Activated naive CD4-positive, alpha-beta T cell treated with anti-CD3 and anti-CD28 coated beads, Interleukin-2, amount 50 U/mL, for 24 hours (primary cell): ENCODE measurements around the gene KIAA2012.
A peak's percentile ranks its signal among the peaks of the same experiment; 100 is the strongest.

Source experiments
- H3K27ac Mint-ChIP-seq: one replicate; pipeline ENCODE4 v1.8.0; 2021; ENCODE audit warnings: mild to moderate bottlenecking, mixed read lengths
- H3K27me3 Mint-ChIP-seq: one replicate; pipeline ENCODE4 v1.8.0; 2021; ENCODE audit warnings: mixed read lengths
- H3K36me3 Mint-ChIP-seq: one replicate; pipeline ENCODE4 v1.8.0; 2021; ENCODE audit warnings: mixed read lengths
- H3K4me1 Mint-ChIP-seq: one replicate; pipeline ENCODE4 v1.8.0; 2021; ENCODE audit warnings: mixed read lengths
- H3K4me3 Mint-ChIP-seq: one replicate; pipeline ENCODE4 v1.8.0; 2021; ENCODE audit warnings: mild to moderate bottlenecking, mixed read lengths
- H3K9me3 Mint-ChIP-seq: one replicate; pipeline ENCODE4 v1.8.0; 2021; ENCODE audit warnings: mixed read lengths

KIAA2012 gene

GRCh38 chr2:202061695-202062094 lies 11.4 kb upstream of the KIAA2012 start:
- no peak overlapping the region for H3K4me3 Mint-ChIP-seq
- no peak overlapping the region for H3K27ac Mint-ChIP-seq
- no peaks in the 10 kb centered on the region for H3K9me3 Mint-ChIP-seq

GRCh38 chr2:202064171-202064880 lies 8.7 kb upstream of the KIAA2012 start:
- Mint-ChIP-seq H3K9me3 (no peaks in the 10 kb centered on the region), H3K27ac (no peak overlapping the region), H3K27me3 (peaks cover 4% of the 10 kb centered on the region), H3K36me3 (no peaks in the 10 kb centered on the region), H3K4me1 (no peaks in the 10 kb centered on the region), H3K4me3 (no peak overlapping the region)

More at GRCh38 chr2:202061695-202062094, 11.4 kb upstream of the KIAA2012 start:
- no peaks in the 10 kb centered on the region for H3K36me3 Mint-ChIP-seq
- no peaks in the 10 kb centered on the region for H3K4me1 Mint-ChIP-seq
- H3K27me3 Mint-ChIP-seq, result peaks cover 10% of the 10 kb centered on the region

DNA sequence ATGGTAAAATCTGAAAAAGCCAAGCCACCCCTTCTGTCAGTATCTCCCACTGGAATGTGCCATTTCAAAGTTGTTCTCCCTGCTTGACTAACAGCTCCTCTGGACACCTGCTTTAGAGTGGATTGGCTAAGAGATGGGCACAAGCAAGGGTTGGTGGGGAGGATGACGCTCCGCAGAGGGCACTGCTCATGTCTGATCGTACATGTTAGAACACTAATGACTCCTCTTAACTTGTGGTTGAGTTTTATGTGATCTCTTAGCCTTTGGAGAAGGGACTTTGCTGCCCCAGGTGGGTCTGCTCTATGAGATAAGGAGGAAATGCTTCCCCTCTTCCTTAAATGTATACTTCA lies 8.2 kb upstream of the KIAA2012 start:
- Mint-ChIP-seq H3K4me3 (no peak overlapping the region), H3K27me3 (peaks cover 2% of the 10 kb centered on the region), H3K27ac (no peak overlapping the region), H3K36me3 (no peaks in the 10 kb centered on the region), H3K9me3 (no peaks in the 10 kb centered on the region), H3K4me1 (no peaks in the 10 kb centered on the region)

GRCh38 chr2:202065876-202066275 lies 7.2 kb upstream of the KIAA2012 start:
- H3K4me3 Mint-ChIP-seq, result no peak overlapping the region
- H3K9me3 Mint-ChIP-seq, result no peaks in the 10 kb centered on the region
- H3K27me3 Mint-ChIP-seq, result no peaks in the 10 kb centered on the region
- no peaks in the 10 kb centered on the region for H3K4me1 Mint-ChIP-seq
- H3K36me3 Mint-ChIP-seq, result no peaks in the 10 kb centered on the region
- H3K27ac Mint-ChIP-seq, result no peak overlapping the region

DNA sequence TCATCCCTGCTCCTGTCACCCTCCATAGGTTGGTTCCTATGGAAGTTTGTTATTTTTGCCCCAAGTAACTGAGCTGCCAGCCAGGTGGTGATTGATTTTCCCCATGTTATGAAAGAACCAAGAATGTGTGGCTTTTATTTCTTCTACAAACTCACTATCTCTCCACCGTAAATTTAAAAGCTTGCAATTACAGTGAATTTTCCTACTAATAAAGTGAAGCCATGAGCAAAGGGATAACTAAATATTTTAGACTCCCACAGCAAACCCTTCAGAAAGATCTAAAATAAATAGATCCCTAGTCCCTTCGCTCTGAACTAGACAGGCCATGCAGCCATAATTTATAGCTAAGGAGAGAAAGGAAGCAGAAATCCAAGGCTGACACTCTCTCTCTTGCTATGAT lies 6.2 kb upstream of the KIAA2012 start:
- no peaks in the 10 kb centered on the region for H3K27me3 Mint-ChIP-seq
- H3K4me3 Mint-ChIP-seq, result no peak overlapping the region

GRCh38 chr2:202067589-202067988 lies 5.5 kb upstream of the KIAA2012 start:
- Mint-ChIP-seq H3K27ac (no peak overlapping the region), H3K27me3 (no peaks in the 10 kb centered on the region), H3K36me3 (no peaks in the 10 kb centered on the region), H3K4me3 (no peak overlapping the region), H3K4me1 (no peaks in the 10 kb centered on the region), H3K9me3 (no peaks in the 10 kb centered on the region)

More for the DNA sequence above, 6.2 kb upstream of the KIAA2012 start:
- Mint-ChIP-seq H3K27ac (no peak overlapping the region), H3K36me3 (no peaks in the 10 kb centered on the region), H3K9me3 (no peaks in the 10 kb centered on the region), H3K4me1 (no peaks in the 10 kb centered on the region)

- Mint-ChIP-seq H3K27me3 (no peaks in the 10 kb centered on the region), H3K4me1 (no peaks in the 10 kb centered on the region), H3K9me3 (no peaks in the 10 kb centered on the region), H3K27ac (peak overlapping the region; percentile 51), H3K4me3 (no peak overlapping the region), H3K36me3 (no peaks in the 10 kb centered on the region)
These were observed 3.6 kb upstream of the KIAA2012 start for GRCh38 chr2:202069170-202070067.

GRCh38 chr2:202071107-202071506 lies 1.9 kb upstream of the KIAA2012 start:
- H3K9me3 Mint-ChIP-seq, result no peaks in the 10 kb centered on the region
- H3K27ac Mint-ChIP-seq, result no peak overlapping the region
- no peak overlapping the region for H3K4me3 Mint-ChIP-seq
- H3K36me3 Mint-ChIP-seq, result no peaks in the 10 kb centered on the region
- H3K27me3 Mint-ChIP-seq, result no peaks in the 10 kb centered on the region
- no peaks in the 10 kb centered on the region for H3K4me1 Mint-ChIP-seq

- Mint-ChIP-seq H3K27me3 (no peaks in the 10 kb centered on the region), H3K27ac (no peak overlapping the region), H3K4me3 (no peak overlapping the region), H3K9me3 (no peaks in the 10 kb centered on the region), H3K4me1 (no peaks in the 10 kb centered on the region), H3K36me3 (no peaks in the 10 kb centered on the region)
These were observed 829 bp upstream of the KIAA2012 start for GRCh38 chr2:202072226-202072625.

DNA sequence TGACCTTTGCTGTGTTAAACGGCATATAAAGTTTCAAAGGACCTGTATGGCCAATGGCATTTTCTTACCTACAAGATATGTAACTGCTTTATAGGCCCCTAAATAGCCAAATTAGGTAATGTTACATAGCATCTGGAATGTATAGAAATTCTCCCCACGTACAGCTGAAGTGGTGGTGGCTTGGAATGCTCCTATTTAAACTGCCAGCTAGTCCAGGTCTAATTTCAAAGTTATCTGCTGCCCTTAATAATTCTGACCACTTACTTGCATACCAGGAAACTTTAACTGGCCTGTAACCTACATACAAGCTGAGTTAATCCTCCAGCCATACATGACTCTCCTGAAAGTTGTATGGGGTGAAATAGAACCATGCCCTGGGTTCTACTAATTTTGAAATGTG lies 1.3 kb downstream of the KIAA2012 start:
- Mint-ChIP-seq H3K4me1 (no peaks in the 10 kb centered on the region), H3K4me3 (no peak overlapping the region), H3K27me3 (no peaks in the 10 kb centered on the region), H3K27ac (no peak overlapping the region), H3K36me3 (no peaks in the 10 kb centered on the region), H3K9me3 (no peaks in the 10 kb centered on the region)

GRCh38 chr2:202079310-202079709 lies 6.3 kb downstream of the KIAA2012 start:
- H3K27ac Mint-ChIP-seq, result no peak overlapping the region

DNA sequence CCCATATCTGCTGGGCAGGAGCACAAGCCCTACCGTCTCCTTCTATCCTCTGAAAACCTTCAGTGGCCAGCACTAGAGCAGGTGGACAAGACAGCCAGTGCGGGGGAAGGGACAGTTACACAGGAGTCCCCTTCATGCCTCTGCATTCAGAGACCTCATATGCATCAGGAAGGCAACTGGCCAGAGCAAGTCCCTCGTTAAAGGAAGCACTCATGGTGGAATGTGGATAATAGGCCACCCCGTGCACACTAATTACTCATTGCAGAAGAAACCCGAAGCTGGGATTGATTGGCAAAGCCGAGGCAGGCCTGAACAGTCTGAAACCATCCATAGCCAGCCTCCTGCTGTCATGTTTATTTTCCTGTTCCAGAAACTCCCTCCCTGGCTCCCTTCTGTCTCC lies 11.2 kb downstream of the KIAA2012 start:
- no peak overlapping the region for H3K4me3 Mint-ChIP-seq
- H3K4me1 Mint-ChIP-seq, result no peaks in the 10 kb centered on the region
- peaks cover 2% of the 10 kb centered on the region for H3K27me3 Mint-ChIP-seq
- no peaks in the 10 kb centered on the region for H3K36me3 Mint-ChIP-seq
- H3K9me3 Mint-ChIP-seq, result no peaks in the 10 kb centered on the region
- no peak overlapping the region for H3K27ac Mint-ChIP-seq

More at GRCh38 chr2:202079310-202079709, 6.3 kb downstream of the KIAA2012 start:
- peaks cover 2% of the 10 kb centered on the region for H3K27me3 Mint-ChIP-seq
- no peak overlapping the region for H3K4me3 Mint-ChIP-seq
- no peaks in the 10 kb centered on the region for H3K9me3 Mint-ChIP-seq
- H3K36me3 Mint-ChIP-seq, result no peaks in the 10 kb centered on the region
- H3K4me1 Mint-ChIP-seq, result no peaks in the 10 kb centered on the region

DNA sequence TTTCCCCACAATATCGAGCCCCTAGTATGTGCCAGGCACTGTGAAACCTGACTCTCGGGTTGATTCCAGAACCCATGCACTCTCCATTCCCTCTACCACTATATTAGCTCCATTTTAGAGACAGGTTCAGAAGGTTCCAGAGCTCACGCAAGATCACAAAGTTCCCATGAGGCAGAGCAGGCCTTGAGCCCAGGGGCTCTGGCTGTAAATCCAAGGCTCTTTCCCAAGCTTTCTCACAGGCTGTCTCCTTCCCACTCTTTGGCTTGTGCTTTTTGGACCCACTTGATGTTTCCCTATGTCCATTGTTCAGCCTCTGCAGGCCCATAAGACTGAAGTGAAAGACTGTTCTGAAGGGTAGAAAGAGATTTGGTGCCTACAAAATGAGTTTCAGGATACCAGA lies 15.7 kb downstream of the KIAA2012 start:
- Mint-ChIP-seq H3K27me3 (peaks cover 6% of the 10 kb centered on the region), H3K27ac (no peak overlapping the region), H3K9me3 (no peaks in the 10 kb centered on the region), H3K4me1 (no peaks in the 10 kb centered on the region), H3K36me3 (no peaks in the 10 kb centered on the region), H3K4me3 (no peak overlapping the region)

DNA sequence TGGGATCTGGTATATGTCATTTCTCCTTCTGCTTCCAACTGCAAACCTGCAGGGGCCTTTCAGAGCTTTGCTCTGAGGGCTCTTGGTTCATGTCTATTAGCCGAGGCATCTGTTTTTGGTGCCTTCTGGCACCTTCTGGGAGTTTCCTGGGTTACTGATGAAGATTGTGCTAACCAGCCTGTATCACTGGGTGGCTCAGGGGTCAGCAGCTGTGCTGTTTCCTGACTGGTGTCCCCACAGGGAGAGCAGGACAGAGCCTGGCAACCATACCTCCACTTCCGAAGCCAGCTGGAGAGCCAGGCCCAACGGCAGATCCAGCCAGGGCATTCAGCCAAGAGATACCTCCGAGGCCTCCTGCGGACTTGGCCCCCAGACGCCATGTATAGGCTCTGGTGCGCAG lies 17.5 kb downstream of the KIAA2012 start:
- Mint-ChIP-seq H3K27ac (no peak overlapping the region), H3K27me3 (peaks cover 6% of the 10 kb centered on the region), H3K4me3 (no peak overlapping the region), H3K9me3 (no peaks in the 10 kb centered on the region), H3K4me1 (no peaks in the 10 kb centered on the region), H3K36me3 (no peaks in the 10 kb centered on the region)

- Mint-ChIP-seq H3K36me3 (no peaks in the 10 kb centered on the region), H3K27ac (no peak overlapping the region), H3K9me3 (no peaks in the 10 kb centered on the region), H3K4me1 (no peaks in the 10 kb centered on the region), H3K4me3 (no peak overlapping the region), H3K27me3 (peaks cover 6% of the 10 kb centered on the region)
These were observed 18.4 kb downstream of the KIAA2012 start for GRCh38 chr2:202091476-202091875.

- Mint-ChIP-seq H3K4me3 (no peak overlapping the region), H3K36me3 (no peaks in the 10 kb centered on the region), H3K4me1 (no peaks in the 10 kb centered on the region), H3K9me3 (no peaks in the 10 kb centered on the region), H3K27ac (no peak overlapping the region), H3K27me3 (peaks cover 6% of the 10 kb centered on the region)
These were observed 21.5 kb downstream of the KIAA2012 start for GRCh38 chr2:202094426-202094986.
